Neural cell (in vitro differentiated cells): Measurements from ENCODE around the gene TGFBI. TPM values are rescaled to one million over a fixed set of nuclear protein-coding genes. Genes with fewer than 3 reads are reported as not detected.

ENCODE experiments used
- H2AFZ ChIP-seq: fragments of 200-600, 300-800 bp; sonication (generic), shearing (Covaris generic); 2 replicates; pipeline ENCODE4 v1.6.0; 2014; ENCODE audit warnings: low read depth, mild to moderate bottlenecking, antibody characterized with exemption, low read length, moderate library complexity
- H3F3A ChIP-seq: fragments of 200-600 bp; shearing (Covaris generic); 2 replicates; pipeline ENCODE4 v1.6.1; 2016; ENCODE audit warnings: mild to moderate bottlenecking, moderate library complexity, mixed read lengths, antibody characterized with exemption, low read length; ENCODE audit not compliant: insufficient read depth, poor library complexity, severe bottlenecking
- H3K27ac ChIP-seq: fragments of 200-600, 300-800 bp; sonication (generic), shearing (Covaris generic); 2 replicates; pipeline ENCODE4 v1.5.1; 2014; ENCODE audit warnings: mild to moderate bottlenecking, low read length, moderate library complexity
- H3K27me3 ChIP-seq: fragments of 300-800, 200-600 bp; sonication (generic), shearing (Covaris generic); 2 replicates; pipeline ENCODE4 v1.6.0; 2014; ENCODE audit warnings: mild to moderate bottlenecking, low read depth, low read length, moderate library complexity; ENCODE audit not compliant: insufficient read depth
- H3K36me3 ChIP-seq: fragments of 300-800, 200-600 bp; sonication (generic), shearing (Covaris generic); 2 replicates; pipeline ENCODE4 v1.5.1; 2014; ENCODE audit warnings: mild to moderate bottlenecking, antibody characterized with exemption, low read length, moderate library complexity; ENCODE audit not compliant: insufficient read depth
- H3K4me2 ChIP-seq: fragments of 300-800, 200-600 bp; sonication (generic), shearing (Covaris generic); 2 replicates; pipeline ENCODE4 v1.6.0; 2014; ENCODE audit warnings: mild to moderate bottlenecking, low read length
- H3K4me3 ChIP-seq: fragments of 300-800, 200-600 bp; sonication (generic), shearing (Covaris generic); 2 replicates; pipeline ENCODE4 v1.5.1; 2014; ENCODE audit warnings: mild to moderate bottlenecking, low read length, moderate library complexity
- H3K79me2 ChIP-seq: fragments of 200-600 bp; shearing (Covaris generic); replicated peaks from 2 replicates; pipeline ENCODE4 v1.6.0; 2014; ENCODE audit warnings: mild to moderate bottlenecking, low read length, moderate library complexity; ENCODE audit not compliant: insufficient read depth
- H3K9ac ChIP-seq: fragments of 300-800, 200-600 bp; sonication (generic), shearing (Covaris generic); 2 replicates; pipeline ENCODE4 v1.6.1; 2016; ENCODE audit warnings: mild to moderate bottlenecking, low read length, mixed read lengths
- H3K9me2 ChIP-seq: fragments of 200-600 bp; shearing (Covaris generic); 2 replicates; pipeline ENCODE4 v1.6.1; 2016; ENCODE audit warnings: mild to moderate bottlenecking, low read length, mixed read lengths; ENCODE audit not compliant: insufficient read depth
- H3K9me3 ChIP-seq: fragments of 200-600, 300-800 bp; sonication (generic), shearing (Covaris generic); 2 replicates; pipeline ENCODE4 v1.6.1; 2016; ENCODE audit warnings: mild to moderate bottlenecking, mixed run types, low read length, moderate library complexity, mixed read lengths
- H4K20me1 ChIP-seq: fragments of 200-600 bp; shearing (Covaris generic); 2 replicates; pipeline ENCODE4 v1.6.1; 2016; ENCODE audit warnings: mild to moderate bottlenecking, mixed run types; ENCODE audit not compliant: insufficient read depth
- CTCF ChIP-seq: fragments of 450-650 bp; IDR thresholded peaks from 2 replicates; pipeline ENCODE4 v1.5.1; 2014; ENCODE audit warnings: antibody characterized with exemption, mild to moderate bottlenecking, moderate library complexity; ENCODE audit not compliant: poor library complexity, severe bottlenecking
- EP300 ChIP-seq: fragments of 450-650 bp; conservative IDR thresholded peaks from 2 replicates; pipeline ENCODE4 v1.6.1; 2014; ENCODE audit warnings: antibody characterized with exemption, mild to moderate bottlenecking, moderate library complexity; ENCODE audit not compliant: poor library complexity, severe bottlenecking
- EZH2 ChIP-seq: fragments of 200-600, 300-800 bp; shearing (Covaris generic), sonication (generic); IDR thresholded peaks from 2 replicates; pipeline ENCODE4 v1.6.1; 2014; ENCODE audit warnings: antibody characterized with exemption, low read length, borderline replicate concordance, mild to moderate bottlenecking; ENCODE audit not compliant: insufficient read depth, poor library complexity, severe bottlenecking
- MXI1 ChIP-seq: fragments of 450-650 bp; conservative IDR thresholded peaks from 2 replicates; pipeline ENCODE4 v1.6.1; 2014; ENCODE audit warnings: antibody characterized with exemption, mild to moderate bottlenecking; ENCODE audit not compliant: poor library complexity, severe bottlenecking
- POLR2AphosphoS5 ChIP-seq: IDR thresholded peaks from 2 replicates; pipeline ENCODE4 v1.6.1; 2012
- RAD21 ChIP-seq: fragments of 450-650 bp; conservative IDR thresholded peaks from 2 replicates; pipeline ENCODE4 v1.6.1; 2014; ENCODE audit warnings: antibody characterized with exemption, mild to moderate bottlenecking, moderate library complexity
- REST ChIP-seq: IDR thresholded peaks from 2 replicates; pipeline ENCODE4 v1.6.1; 2012; ENCODE audit warnings: borderline replicate concordance
- SMC3 ChIP-seq: fragments of 450-650 bp; conservative IDR thresholded peaks from 2 replicates; pipeline ENCODE4 v1.6.1; 2014; ENCODE audit warnings: antibody characterized with exemption, mild to moderate bottlenecking, moderate library complexity; ENCODE audit not compliant: poor library complexity
- TAF1 ChIP-seq: IDR thresholded peaks from 2 replicates; pipeline ENCODE4 v1.6.1; 2012; ENCODE audit warnings: low read depth
- polyA minus RNA-seq: library from RNA; depleted of rRNA, polyadenylated mRNA; stranded (reverse); fragments of >200 nt; gene quantifications from 2 replicates; pipeline ENCODE4 v1.2.3, GENCODE V29; 2014
- polyA plus RNA-seq: library from polyadenylated mRNA; depleted of rRNA; stranded (reverse); fragments of >200 nt; gene quantifications from 2 replicates; pipeline ENCODE4 v1.2.3, GENCODE V29; 2014

TGFBI gene
- polyA plus RNA-seq, result 0.71 and 0.90 TPM in 2 replicates
- polyA minus RNA-seq, result 0.46 and 0.73 TPM in 2 replicates

GRCh38 chr5:136028782-136029742 is at the start of gene TGFBI:
TGFBI (plus strand) TSS chr5:136028988; CDS start chr5:136029056, 68 bp downstream.
- Histone ChIP-seq H3K9ac (peak within 1 kb of the TSS; percentile 36), H3K4me2 (no peak within 1 kb of the TSS), H4K20me1 (no peaks in the 10 kb centered on the region), H3K4me3 (peak within 1 kb of the TSS; percentile 64), H3K9me2 (no peaks in the 10 kb centered on the region), H3F3A (no peaks in the 10 kb centered on the region), H3K9me3 (no peaks in the 10 kb centered on the region), H2AFZ (no peak within 1 kb of the TSS), H3K79me2 (no peaks in the 10 kb centered on the region), H3K36me3 (no peaks in the 10 kb centered on the region), H3K27ac (no peak within 1 kb of the TSS), H3K27me3 (peaks cover 34% of the 10 kb centered on the region)
- TF ChIP-seq EZH2 (peak; percentile 23), CTCF (peak; percentile 46), POLR2AphosphoS5 (no peak)

- Histone ChIP-seq H3K9me3 (no peaks in the 10 kb centered on the region), H3K79me2 (no peaks in the 10 kb centered on the region), H3K27me3 (no peaks in the 10 kb centered on the region), H3K4me3 (no peak overlapping the region), H4K20me1 (no peaks in the 10 kb centered on the region), H3K27ac (no peak overlapping the region), H3K9me2 (no peaks in the 10 kb centered on the region), H2AFZ (no peak overlapping the region), H3K36me3 (no peaks in the 10 kb centered on the region), H3K9ac (no peak overlapping the region), H3F3A (no peaks in the 10 kb centered on the region), H3K4me2 (no peak overlapping the region)
- TF ChIP-seq EZH2, result no peak
- no peak for TF ChIP-seq MXI1
- TF ChIP-seq RAD21, result no peak
- TF ChIP-seq EP300, result no peak
- no peak for TF ChIP-seq CTCF
- no peak for TF ChIP-seq SMC3
- TF ChIP-seq POLR2AphosphoS5, result no peak
- no peak for TF ChIP-seq TAF1
- no peak for TF ChIP-seq REST
These were observed 49.8 kb upstream of the TGFBI start for GRCh38 chr5:135978993-135979392.
